ENCODE data around the gene FAM204A.

Gene FAM204A

DNA sequence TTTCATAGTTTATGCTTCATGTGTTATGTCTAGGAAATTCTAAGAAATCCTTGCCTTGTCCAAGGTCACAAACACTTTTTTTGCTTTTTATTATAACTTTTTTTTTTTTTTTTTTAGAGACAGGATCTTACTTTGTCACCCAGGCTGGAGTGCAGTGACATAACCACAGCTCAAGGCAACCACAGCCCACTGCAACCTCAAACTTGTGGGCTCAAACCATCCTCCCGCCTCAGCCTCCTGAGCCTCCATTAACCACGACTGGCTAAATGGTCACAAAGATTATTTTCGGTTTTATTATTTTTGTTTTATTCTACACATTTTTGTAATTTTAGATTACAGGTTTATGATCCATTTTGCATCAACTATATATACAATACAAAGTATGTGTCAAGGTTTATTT is 7.1 kb upstream of the FAM204A start:
- TF ChIP-seq, protein P1, sequence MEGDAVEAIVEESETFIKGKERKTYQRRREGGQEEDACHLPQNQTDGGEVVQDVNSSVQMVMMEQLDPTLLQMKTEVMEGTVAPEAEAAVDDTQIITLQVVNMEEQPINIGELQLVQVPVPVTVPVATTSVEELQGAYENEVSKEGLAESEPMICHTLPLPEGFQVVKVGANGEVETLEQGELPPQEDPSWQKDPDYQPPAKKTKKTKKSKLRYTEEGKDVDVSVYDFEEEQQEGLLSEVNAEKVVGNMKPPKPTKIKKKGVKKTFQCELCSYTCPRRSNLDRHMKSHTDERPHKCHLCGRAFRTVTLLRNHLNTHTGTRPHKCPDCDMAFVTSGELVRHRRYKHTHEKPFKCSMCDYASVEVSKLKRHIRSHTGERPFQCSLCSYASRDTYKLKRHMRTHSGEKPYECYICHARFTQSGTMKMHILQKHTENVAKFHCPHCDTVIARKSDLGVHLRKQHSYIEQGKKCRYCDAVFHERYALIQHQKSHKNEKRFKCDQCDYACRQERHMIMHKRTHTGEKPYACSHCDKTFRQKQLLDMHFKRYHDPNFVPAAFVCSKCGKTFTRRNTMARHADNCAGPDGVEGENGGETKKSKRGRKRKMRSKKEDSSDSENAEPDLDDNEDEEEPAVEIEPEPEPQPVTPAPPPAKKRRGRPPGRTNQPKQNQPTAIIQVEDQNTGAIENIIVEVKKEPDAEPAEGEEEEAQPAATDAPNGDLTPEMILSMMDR (IDR thresholded peaks at IDR 0.05; ENCODE audit: control insufficient read depth, extremely low read depth, insufficient read depth) = no peak

DNA sequence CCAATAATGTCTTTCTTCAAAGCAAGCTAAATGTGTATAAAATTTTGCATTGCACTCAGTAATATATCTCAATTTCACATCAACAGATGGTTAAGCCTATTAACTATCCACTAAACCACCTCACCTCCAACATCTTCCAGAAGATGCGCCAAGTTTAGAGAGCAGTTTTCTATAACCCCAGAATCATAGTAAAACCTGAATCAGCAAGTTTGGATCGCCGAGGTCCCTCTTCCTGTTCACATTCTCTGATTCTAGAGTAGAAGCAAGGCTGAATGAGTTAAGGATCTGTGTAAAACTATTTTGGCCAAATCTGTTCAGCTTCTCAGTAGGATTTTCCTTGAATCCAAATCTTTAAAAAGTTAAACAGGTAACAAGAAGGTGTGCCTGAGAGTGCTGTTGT is 1.4 kb upstream of the FAM204A start:
- no peak for DNase-seq (ENCODE audit: low read depth)
- TF ChIP-seq, protein P1 (IDR thresholded peaks at IDR 0.05; ENCODE audit: control insufficient read depth, extremely low read depth, insufficient read depth) = no peak
- no peak overlapping the region for H3K4me3 ChIP-seq (ENCODE audit: low read depth, low read length)

More for the DNA sequence above, 7.1 kb upstream of the FAM204A start:
- no peak overlapping the region for H3K4me3 ChIP-seq (ENCODE audit: low read depth, low read length)
- no peak for DNase-seq (ENCODE audit: low read depth)

DNA sequence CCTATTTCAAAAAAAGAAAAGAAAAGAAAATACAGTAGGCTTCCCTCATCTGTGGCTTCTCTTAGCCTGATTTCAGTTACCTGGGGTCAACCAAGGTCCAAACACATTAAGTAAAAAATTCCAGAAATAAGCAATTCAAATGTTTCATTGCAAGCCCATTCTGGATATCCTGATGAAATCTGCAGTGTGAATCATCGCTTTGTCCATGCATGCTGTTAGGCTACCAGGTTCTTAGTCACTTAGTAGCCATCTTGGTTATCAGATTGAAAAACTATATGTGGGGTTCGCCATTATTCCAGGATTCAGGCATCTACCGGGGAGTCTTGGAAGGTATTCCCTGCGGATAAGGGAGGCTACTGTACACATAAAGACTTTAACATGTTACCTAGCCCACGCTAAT is 991 bp upstream of the FAM204A start:
- no peak for DNase-seq (ENCODE audit: low read depth)
- H3K4me3 ChIP-seq (ENCODE audit: low read depth, low read length) = no peak overlapping the region
- TF ChIP-seq, protein P1 (IDR thresholded peaks at IDR 0.05; ENCODE audit: control insufficient read depth, extremely low read depth, insufficient read depth) = no peak

DNA sequence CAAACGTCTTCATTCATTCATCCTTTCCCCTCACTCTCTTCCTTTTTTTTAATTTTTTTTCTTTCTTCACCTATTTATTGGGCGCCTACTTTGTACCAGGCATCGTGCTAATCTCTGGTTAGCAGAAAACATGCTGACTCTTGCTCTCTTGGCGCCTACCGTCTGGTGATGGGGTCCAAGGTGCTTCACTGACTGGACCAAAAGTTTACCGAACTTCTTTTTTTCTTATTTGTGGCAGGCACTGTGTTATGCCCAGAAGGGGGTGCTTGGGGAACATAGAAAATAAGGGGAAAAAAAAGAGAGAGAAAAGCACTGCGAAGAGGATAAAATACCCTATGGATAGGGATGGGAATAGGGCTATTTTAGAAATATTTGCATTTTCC is 505 bp upstream of the FAM204A start:
- DNase-seq (ENCODE audit: low read depth) = no peak
- H3K4me3 ChIP-seq (ENCODE audit: low read depth, low read length) = peak overlapping the region; percentile 77
- TF ChIP-seq, protein P1 (IDR thresholded peaks at IDR 0.05; ENCODE audit: control insufficient read depth, extremely low read depth, insufficient read depth) = no peak

DNA sequence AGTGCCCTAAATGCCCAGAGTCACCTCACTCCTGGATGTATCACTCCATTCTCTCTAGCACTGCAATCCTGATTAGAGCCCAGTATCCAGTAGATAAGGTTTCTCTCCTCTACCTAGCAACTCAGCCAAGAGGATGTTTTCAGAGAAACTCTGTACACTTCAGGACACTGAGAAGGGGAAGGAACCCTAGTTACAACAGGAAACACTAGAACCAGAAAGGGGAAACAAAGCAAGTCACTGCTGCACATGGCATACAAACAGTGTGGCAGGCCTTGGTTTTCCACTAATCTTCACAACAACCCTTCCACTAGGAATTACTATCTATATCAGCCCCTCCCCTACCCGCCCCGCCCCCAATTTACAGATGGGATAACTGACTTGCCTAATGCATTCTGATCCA is 1.6 kb downstream of the FAM204A start:
- TF ChIP-seq, protein P1 (IDR thresholded peaks at IDR 0.05; ENCODE audit: control insufficient read depth, extremely low read depth, insufficient read depth) = no peak
- H3K4me3 ChIP-seq (ENCODE audit: low read depth, low read length) = no peak overlapping the region
- DNase-seq (ENCODE audit: low read depth) = no peak

DNA sequence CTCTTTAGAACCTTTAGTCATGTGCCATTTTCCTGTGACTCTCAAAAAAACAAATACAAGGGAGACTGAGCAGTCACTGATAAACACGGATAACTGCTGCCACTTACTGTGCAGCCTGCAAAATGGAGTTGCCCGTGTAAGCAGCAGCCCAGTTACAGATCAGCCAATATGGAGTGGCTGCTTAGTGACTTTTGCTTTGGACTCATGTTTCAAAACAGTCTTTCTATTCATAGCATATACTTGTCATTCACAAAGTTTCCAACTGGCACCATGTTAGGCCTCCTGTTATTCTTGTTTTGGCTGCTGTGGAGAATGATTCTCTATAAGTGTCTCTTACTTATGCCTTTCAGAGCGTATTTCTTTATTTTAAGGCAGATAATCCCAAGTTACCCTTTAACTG is 3.0 kb downstream of the FAM204A start:
- no peak for DNase-seq (ENCODE audit: low read depth)
- TF ChIP-seq, protein P1 (IDR thresholded peaks at IDR 0.05; ENCODE audit: control insufficient read depth, extremely low read depth, insufficient read depth) = no peak
- H3K4me3 ChIP-seq (ENCODE audit: low read depth, low read length) = no peak overlapping the region

DNA sequence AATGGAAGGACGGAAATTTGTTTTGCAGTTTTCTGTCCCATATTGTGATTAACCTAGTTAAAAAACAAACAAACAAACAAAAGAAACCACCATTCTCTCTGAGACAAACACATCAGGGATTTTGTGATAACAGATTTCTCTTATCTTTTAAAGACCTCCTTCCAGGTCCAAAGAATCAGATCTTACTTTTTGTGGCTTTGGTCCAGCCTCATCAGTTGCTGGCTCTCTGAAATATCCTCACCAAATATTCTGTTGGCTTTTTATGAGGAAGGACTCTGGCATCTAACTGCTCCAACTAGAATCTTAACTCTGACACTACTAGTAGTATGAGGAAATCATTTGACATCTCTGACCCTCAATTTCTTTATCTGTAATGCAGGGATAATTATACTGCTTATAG is 4.8 kb downstream of the FAM204A start:
- DNase-seq (ENCODE audit: low read depth) = no peak
- TF ChIP-seq, protein P1 (IDR thresholded peaks at IDR 0.05; ENCODE audit: control insufficient read depth, extremely low read depth, insufficient read depth) = no peak
- no peak overlapping the region for H3K4me3 ChIP-seq (ENCODE audit: low read depth, low read length)

Measured in LNCaP clone FGC (cell line).